GM12801 (cell line): ENCODE results near the gene VWC2L.

Source experiments
- CTCF ChIP-seq: IDR thresholded peaks from one replicate; pipeline ENCODE4 v1.5.1; 2011; ENCODE audit warnings: control low read depth; ENCODE audit not compliant: insufficient read length; ENCODE audit errors: extremely low read depth

VWC2L gene

GRCh38 chr2:214624166-214624760 is 213.4 kb downstream of the VWC2L start:
- no peak for TF ChIP-seq CTCF

DNA sequence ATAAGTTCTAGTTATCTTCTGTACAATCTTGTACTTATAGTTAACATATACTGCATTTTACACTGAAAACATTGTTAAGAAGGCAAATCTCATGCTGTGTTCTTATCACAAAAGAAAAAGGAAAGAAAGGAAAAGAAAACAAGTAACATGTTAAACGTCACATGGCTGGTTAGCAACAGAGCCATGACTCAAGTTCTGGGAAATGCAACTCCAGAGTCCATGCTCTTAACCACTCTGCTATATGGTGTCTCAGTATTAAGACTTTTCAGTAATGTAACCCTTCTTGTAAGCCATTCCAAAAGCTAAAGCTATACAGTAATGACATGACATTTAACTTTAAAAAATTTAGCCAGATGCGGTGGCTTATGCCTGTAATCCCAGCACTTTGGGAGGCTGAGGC is 217.2 kb downstream of the VWC2L start:
- no peak for TF ChIP-seq CTCF
